NCI-H1092 treated with DMSO at 0.1 percent for 48 hours (cell line): ENCODE results near the gene GSS.

Experiments used
- DNase-seq: peaks from one replicate; lab custom pipeline; 2025; lab: John Stamatoyannopoulos, UW

Gene GSS

GRCh38 chr20:34993941-34994508, 38.4 kb upstream of the GSS start:
- no peak for DNase-seq

GRCh38 chr20:34992751-34993417, 37.3 kb upstream of the GSS start:
- DNase-seq, result no peak

- DNase-seq, result no peak
Measured at GRCh38 chr20:34990661-34991214, 35.1 kb upstream of the GSS start.

GRCh38 chr20:34990231-34990630, 34.6 kb upstream of the GSS start:
- DNase-seq, result no peak

GRCh38 chr20:34989670-34990069, 34.1 kb upstream of the GSS start:
- no peak for DNase-seq

GRCh38 chr20:34989118-34989517, 33.5 kb upstream of the GSS start:
- no peak for DNase-seq

- DNase-seq, result no peak
Measured at GRCh38 chr20:34988191-34988540, 32.6 kb upstream of the GSS start.

- no peak for DNase-seq
Measured at GRCh38 chr20:34987288-34988190, 31.9 kb upstream of the GSS start.

- DNase-seq, result no peak
Measured at GRCh38 chr20:34986311-34987287, 31.0 kb upstream of the GSS start.

- DNase-seq, result no peak
Measured at GRCh38 chr20:34985461-34986310, 30.1 kb upstream of the GSS start.

- no peak for DNase-seq
Measured at GRCh38 chr20:34984756-34985261, 29.2 kb upstream of the GSS start.

- DNase-seq, result no peak
Measured at GRCh38 chr20:34983995-34984735, 28.6 kb upstream of the GSS start.

GRCh38 chr20:34983089-34983820, 27.6 kb upstream of the GSS start:
- no peak for DNase-seq

GRCh38 chr20:34982270-34983088, 26.9 kb upstream of the GSS start:
- no peak for DNase-seq

- no peak for DNase-seq
Measured at GRCh38 chr20:34980543-34981233, 25.1 kb upstream of the GSS start.

- DNase-seq, result no peak
Measured at GRCh38 chr20:34979366-34980153, 24.0 kb upstream of the GSS start.
